KMS-11 (cell line): ENCODE results near the gene THAP7.

ENCODE experiments used
- H2AFZ ChIP-seq: fragments of 200-600 bp; sonication (generic); 2 replicates; pipeline ENCODE4 v1.6.1; 2016; ENCODE audit warnings: antibody characterized with exemption, mixed run types, low read depth
- H3K27ac ChIP-seq: fragments of 200-600 bp; sonication (generic); 2 replicates; pipeline ENCODE4 v1.6.1; 2016; ENCODE audit warnings: mild to moderate bottlenecking, mixed run types
- H3K27me3 ChIP-seq: fragments of 200-600 bp; sonication (generic); 2 replicates; pipeline ENCODE4 v1.6.1; 2017; ENCODE audit warnings: mild to moderate bottlenecking, low read depth, mixed run types, moderate library complexity; ENCODE audit not compliant: insufficient read depth
- H3K36me3 ChIP-seq: fragments of 200-600 bp; sonication (generic); 2 replicates; pipeline ENCODE4 v1.6.1; 2017; ENCODE audit warnings: mild to moderate bottlenecking, mixed run types; ENCODE audit not compliant: insufficient read depth
- H3K4me1 ChIP-seq: fragments of 200-600 bp; sonication (generic); 2 replicates; pipeline ENCODE4 v1.6.1; 2016; ENCODE audit warnings: mild to moderate bottlenecking, low read depth, mixed run types; ENCODE audit not compliant: poor library complexity, severe bottlenecking
- H3K4me2 ChIP-seq: fragments of 200-600 bp; sonication (generic); 2 replicates; pipeline ENCODE4 v1.7.0; 2016; ENCODE audit warnings: mild to moderate bottlenecking, mixed run types
- H3K4me3 ChIP-seq: fragments of 200-600 bp; sonication (generic); IDR thresholded peaks from 2 replicates; pipeline ENCODE4 v1.6.1; 2017; ENCODE audit warnings: low read depth, low read length, mixed read lengths; ENCODE audit not compliant: insufficient read depth
- H3K79me2 ChIP-seq: fragments of 200-600 bp; sonication (generic); 2 replicates; pipeline ENCODE4 v1.6.1; 2016; ENCODE audit warnings: low read depth, mixed run types; ENCODE audit not compliant: insufficient read depth
- H3K9ac ChIP-seq: fragments of 200-600 bp; sonication (generic); 2 replicates; pipeline ENCODE4 v1.6.1; 2016; ENCODE audit warnings: mild to moderate bottlenecking, mixed run types
- H4K20me1 ChIP-seq: fragments of 200-600 bp; sonication (generic); 2 replicates; pipeline ENCODE4 v1.6.1; 2016; ENCODE audit warnings: mild to moderate bottlenecking, mixed run types; ENCODE audit not compliant: insufficient read depth
- CTCF ChIP-seq: fragments of 200-600 bp; sonication (generic); conservative IDR thresholded peaks from 2 replicates; pipeline ENCODE4 v1.6.1; 2017; ENCODE audit warnings: low read depth, mild to moderate bottlenecking, antibody characterized with exemption, low read length, moderate library complexity, mixed read lengths

The THAP7 gene

GRCh38 chr22:20998411-20999336, 3.2 kb downstream of the THAP7 start:
- Histone ChIP-seq H3K4me2 (no peak overlapping the region), H2AFZ (no peak overlapping the region), H3K27me3 (no peaks in the 10 kb centered on the region), H3K27ac (no peak overlapping the region), H3K36me3 (no peaks in the 10 kb centered on the region), H3K79me2 (peaks cover 23% of the 10 kb centered on the region; the same call in 1 of the 2 replicates), H3K9ac (no peak overlapping the region), H3K4me1 (peaks cover 16% of the 10 kb centered on the region), H4K20me1 (no peaks in the 10 kb centered on the region), H3K4me3 (no peak overlapping the region)
- TF ChIP-seq CTCF: no peak

DNA sequence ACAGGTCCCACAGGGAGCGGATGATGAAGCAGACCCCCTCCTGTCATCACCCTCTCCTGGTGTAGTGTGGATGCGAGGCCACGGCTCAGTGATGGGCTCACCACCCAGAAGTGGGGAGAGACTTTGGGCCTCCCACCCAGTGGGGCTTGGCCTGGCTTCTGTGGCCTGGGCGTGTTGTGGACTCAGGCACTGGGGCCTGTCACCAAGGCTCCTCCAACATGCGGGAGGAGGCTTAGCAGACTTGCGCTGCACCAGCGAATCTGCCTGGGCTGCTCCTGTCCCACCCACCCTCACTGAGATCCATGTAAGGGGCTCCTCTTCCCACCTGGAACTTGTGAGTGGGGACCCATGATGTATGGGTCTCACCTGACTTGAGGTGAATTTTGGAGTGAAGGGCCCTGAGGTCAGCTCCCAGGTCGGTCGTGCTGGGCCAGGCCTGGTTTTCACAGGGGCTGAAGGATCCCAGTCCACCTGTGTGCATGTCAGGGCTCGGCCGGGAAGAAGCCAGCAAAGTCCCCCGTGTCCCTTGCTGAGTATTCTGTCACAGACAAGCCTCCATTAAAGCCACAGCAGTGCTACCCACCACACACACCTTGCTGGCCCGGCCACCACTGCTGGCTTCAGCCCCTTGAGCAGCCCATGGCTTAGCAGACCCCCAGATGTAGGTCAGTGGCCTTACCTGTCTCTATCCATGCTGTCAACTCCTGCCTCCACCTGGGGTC, 4.2 kb downstream of the THAP7 start:
- Histone ChIP-seq H3K27ac (no peak overlapping the region), H3K4me3 (no peak overlapping the region), H3K79me2 (peaks cover 17% of the 10 kb centered on the region; the same call in 1 of the 2 replicates), H3K4me1 (peaks cover 8% of the 10 kb centered on the region), H3K27me3 (no peaks in the 10 kb centered on the region), H4K20me1 (no peaks in the 10 kb centered on the region), H3K9ac (no peak overlapping the region), H2AFZ (no peak overlapping the region), H3K4me2 (no peak overlapping the region), H3K36me3 (no peaks in the 10 kb centered on the region)
- no peak for TF ChIP-seq CTCF

DNA sequence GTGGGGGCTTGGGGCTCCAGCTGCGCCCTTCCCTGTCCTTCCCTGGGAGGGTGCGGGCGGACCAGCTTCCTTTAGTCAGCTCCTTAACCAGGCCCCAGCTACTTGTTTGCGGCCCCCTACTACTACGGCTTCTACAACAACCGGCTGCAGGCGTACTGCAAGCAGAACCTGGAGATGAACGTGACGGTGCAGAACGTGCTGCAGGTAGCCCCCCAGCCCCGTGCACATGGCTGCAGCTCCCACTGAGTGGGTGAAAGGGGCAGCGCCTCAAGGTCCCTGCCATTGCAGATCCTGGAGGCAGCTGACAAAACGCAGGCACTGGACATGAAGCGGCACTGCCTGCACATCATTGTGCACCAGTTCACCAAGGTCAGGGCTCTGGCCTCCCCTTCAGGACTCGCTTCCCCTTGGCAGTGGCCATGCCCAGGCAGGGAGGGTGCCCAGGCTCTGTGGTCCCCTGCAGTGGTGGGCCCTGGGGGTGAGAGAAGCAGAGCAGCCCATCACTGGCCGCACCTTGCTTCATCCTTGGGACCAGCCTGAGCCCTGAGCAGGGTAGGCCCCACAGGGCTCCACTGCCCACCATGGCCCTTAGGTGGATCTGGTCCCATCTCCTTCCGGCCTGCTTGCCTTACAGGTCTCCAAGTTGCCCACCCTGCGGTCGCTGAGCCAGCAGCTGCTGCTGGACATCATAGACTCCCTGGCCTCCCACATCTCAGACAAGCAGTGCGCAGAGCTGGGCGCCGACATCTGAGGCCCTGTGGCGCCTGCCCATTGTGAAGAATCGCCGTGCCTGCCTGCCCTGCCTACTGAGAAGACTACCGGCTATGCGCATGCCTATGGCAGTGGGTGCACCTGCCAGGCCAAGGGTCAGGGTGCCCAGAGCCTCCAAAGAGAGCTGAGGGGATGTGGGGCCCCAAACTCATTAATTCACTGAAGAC, 5.1 kb downstream of the THAP7 start:
- Histone ChIP-seq H3K9ac (no peak overlapping the region), H3K36me3 (no peaks in the 10 kb centered on the region), H2AFZ (no peak overlapping the region), H3K79me2 (peaks cover 17% of the 10 kb centered on the region; the same call in 1 of the 2 replicates), H3K4me2 (no peak overlapping the region), H3K4me1 (peaks cover 8% of the 10 kb centered on the region), H4K20me1 (no peaks in the 10 kb centered on the region), H3K27ac (no peak overlapping the region), H3K4me3 (no peak overlapping the region), H3K27me3 (no peaks in the 10 kb centered on the region)
- no peak for TF ChIP-seq CTCF

DNA sequence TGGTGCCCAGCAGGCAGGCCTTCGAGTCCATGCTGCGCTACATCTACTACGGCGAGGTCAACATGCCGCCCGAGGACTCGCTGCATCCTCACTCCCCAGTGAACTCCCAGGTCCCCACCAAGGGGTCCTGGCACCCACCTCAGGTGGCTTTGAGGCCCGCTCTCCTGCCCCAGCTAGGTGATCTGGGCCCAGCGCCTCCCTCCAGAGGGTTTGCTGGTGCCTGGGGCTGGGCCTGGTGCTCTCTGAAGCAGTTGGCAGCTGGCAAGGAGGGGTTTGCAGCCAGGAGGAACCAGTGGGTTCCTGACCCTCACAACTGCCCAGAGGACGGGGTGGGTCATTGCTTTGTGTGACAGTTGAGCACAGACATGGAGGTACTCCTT, 5.9 kb downstream of the THAP7 start:
- Histone ChIP-seq H3K36me3 (no peaks in the 10 kb centered on the region), H2AFZ (no peak overlapping the region), H3K4me3 (no peak overlapping the region), H4K20me1 (no peaks in the 10 kb centered on the region), H3K27me3 (no peaks in the 10 kb centered on the region), H3K4me1 (peaks cover 8% of the 10 kb centered on the region), H3K27ac (no peak overlapping the region), H3K79me2 (peaks cover 16% of the 10 kb centered on the region; the same call in 1 of the 2 replicates), H3K4me2 (no peak overlapping the region), H3K9ac (no peak overlapping the region)
- TF ChIP-seq CTCF: no peak
